Stimulated activated naive B cell treated with anti-CD40 and anti-IgM and Interleukin-4, amounts not matched to agents 10 μg/mL and 1 μg/mL and 100 μg/mL, for 72 hours (primary cell): ENCODE data around the gene GRM8.

Source experiments
- ATAC-seq, 2 donors: fragments of 150-1000 bp; cut with Tn5 transposase; replicated peaks; 2 replicates each; pipeline ENCODE4 v1.10.0; 2021; ENCODE audit warnings: moderate library complexity in 1 of 2
- DNase-seq: peaks from one replicate; pipeline ENCODE4 v3.0.0; 2021
- H3K27ac Mint-ChIP-seq: one replicate; pipeline ENCODE4 v1.8.0; 2022; ENCODE audit warnings: mild to moderate bottlenecking, mixed read lengths
- H3K27me3 Mint-ChIP-seq, 2 donors: one replicate each; pipeline ENCODE4 v1.8.0; 2022; ENCODE audit warnings: mixed read lengths in 2 of 2
- H3K36me3 Mint-ChIP-seq, 2 donors: one replicate each; pipeline ENCODE4 v1.8.0; 2022; ENCODE audit warnings: mixed read lengths in 2 of 2, mild to moderate bottlenecking in 1 of 2
- H3K4me1 Mint-ChIP-seq, 2 donors: one replicate each; pipeline ENCODE4 v1.8.0; 2022; ENCODE audit warnings: mixed read lengths in 2 of 2, mild to moderate bottlenecking in 1 of 2
- H3K4me3 Mint-ChIP-seq, 2 donors: one replicate each; pipeline ENCODE4 v1.8.0; 2022; ENCODE audit warnings: mild to moderate bottlenecking in 2 of 2, mixed read lengths in 2 of 2, moderate library complexity in 1 of 2
- H3K9me3 Mint-ChIP-seq, 2 donors: one replicate each; pipeline ENCODE4 v1.8.0; 2022; ENCODE audit warnings: mixed read lengths in 2 of 2, mild to moderate bottlenecking in 1 of 2

Gene GRM8

GRCh38 chr7:127017196-127017595 lies 235.5 kb downstream of the GRM8 start:
- H3K36me3 Mint-ChIP-seq, result no peaks in the 10 kb centered on the region
- no peak for DNase-seq
- H3K27me3 Mint-ChIP-seq, result no peaks in the 10 kb centered on the region
- H3K4me3 Mint-ChIP-seq, result no peak overlapping the region
- H3K27ac Mint-ChIP-seq, result no peak overlapping the region
- no peaks in the 10 kb centered on the region for H3K9me3 Mint-ChIP-seq
- ATAC-seq, result no peak
- H3K4me1 Mint-ChIP-seq, result no peaks in the 10 kb centered on the region

GRCh38 chr7:127000725-127001124 lies 252.0 kb downstream of the GRM8 start:
- Mint-ChIP-seq H3K27me3 (no peaks in the 10 kb centered on the region), H3K4me3 (no peak overlapping the region), H3K4me1 (no peaks in the 10 kb centered on the region), H3K9me3 (no peaks in the 10 kb centered on the region), H3K27ac (no peak overlapping the region), H3K36me3 (no peaks in the 10 kb centered on the region)
- no peak for ATAC-seq
- no peak for DNase-seq

GRCh38 chr7:126996659-126997058 lies 256.1 kb downstream of the GRM8 start:
- no peaks in the 10 kb centered on the region for H3K36me3 Mint-ChIP-seq
- H3K4me3 Mint-ChIP-seq, result no peak overlapping the region
- no peak for DNase-seq

GRCh38 chr7:126993626-126994213 lies 259.0 kb downstream of the GRM8 start:
- Mint-ChIP-seq H3K4me1 (no peaks in the 10 kb centered on the region), H3K9me3 (no peaks in the 10 kb centered on the region), H3K27ac (no peak overlapping the region), H3K4me3 (no peak overlapping the region), H3K36me3 (no peaks in the 10 kb centered on the region), H3K27me3 (peaks cover 0 to 3% of the 10 kb centered on the region in 2 donors)
- DNase-seq (no peak), ATAC-seq (no peak)

More at GRCh38 chr7:126996659-126997058, 256.1 kb downstream of the GRM8 start:
- Mint-ChIP-seq H3K27ac (no peak overlapping the region), H3K4me1 (no peaks in the 10 kb centered on the region), H3K9me3 (no peaks in the 10 kb centered on the region), H3K27me3 (peaks cover 0 to 3% of the 10 kb centered on the region in 2 donors)
- ATAC-seq, result no peak

GRCh38 chr7:126988022-126988421 lies 264.7 kb downstream of the GRM8 start:
- H3K9me3 Mint-ChIP-seq, result no peaks in the 10 kb centered on the region
- ATAC-seq (no peak), DNase-seq (no peak)
- no peak overlapping the region for H3K27ac Mint-ChIP-seq
- H3K36me3 Mint-ChIP-seq, result no peaks in the 10 kb centered on the region
- H3K27me3 Mint-ChIP-seq, result no peaks in the 10 kb centered on the region
- H3K4me1 Mint-ChIP-seq, result no peaks in the 10 kb centered on the region
- no peak overlapping the region for H3K4me3 Mint-ChIP-seq

GRCh38 chr7:126979722-126980121 lies 273.0 kb downstream of the GRM8 start:
- Mint-ChIP-seq H3K9me3 (no peaks in the 10 kb centered on the region), H3K27me3 (no peaks in the 10 kb centered on the region), H3K36me3 (no peaks in the 10 kb centered on the region), H3K4me3 (no peak overlapping the region), H3K27ac (no peak overlapping the region), H3K4me1 (no peaks in the 10 kb centered on the region)
- DNase-seq, result no peak
- no peak for ATAC-seq

- ATAC-seq (no peak), DNase-seq (no peak)
- Mint-ChIP-seq H3K4me1 (no peaks in the 10 kb centered on the region), H3K4me3 (no peak overlapping the region), H3K27me3 (no peaks in the 10 kb centered on the region), H3K36me3 (no peaks in the 10 kb centered on the region), H3K27ac (no peak overlapping the region), H3K9me3 (no peaks in the 10 kb centered on the region)
Observed at GRCh38 chr7:126978865-126979264, 273.9 kb downstream of the GRM8 start.

- no peaks in the 10 kb centered on the region for H3K27me3 Mint-ChIP-seq
- H3K4me3 Mint-ChIP-seq, result no peak overlapping the region
- no peaks in the 10 kb centered on the region for H3K36me3 Mint-ChIP-seq
- ATAC-seq (no peak), DNase-seq (no peak)
- no peaks in the 10 kb centered on the region for H3K4me1 Mint-ChIP-seq
- H3K27ac Mint-ChIP-seq, result no peak overlapping the region
- peaks cover 0 to 4% of the 10 kb centered on the region in 2 donors for H3K9me3 Mint-ChIP-seq
Observed at GRCh38 chr7:126973066-126973465, 279.7 kb downstream of the GRM8 start.

- DNase-seq (no peak), ATAC-seq (no peak)
- no peaks in the 10 kb centered on the region for H3K36me3 Mint-ChIP-seq
- no peaks in the 10 kb centered on the region for H3K4me1 Mint-ChIP-seq
- H3K9me3 Mint-ChIP-seq, result peaks cover 0 to 4% of the 10 kb centered on the region in 2 donors
- H3K4me3 Mint-ChIP-seq, result no peak overlapping the region
- H3K27ac Mint-ChIP-seq, result no peak overlapping the region
- no peaks in the 10 kb centered on the region for H3K27me3 Mint-ChIP-seq
Observed at GRCh38 chr7:126972571-126972970, 280.2 kb downstream of the GRM8 start.

GRCh38 chr7:126959649-126960048 lies 293.1 kb downstream of the GRM8 start:
- DNase-seq (no peak), ATAC-seq (no peak)
- no peaks in the 10 kb centered on the region for H3K36me3 Mint-ChIP-seq
- no peaks in the 10 kb centered on the region for H3K9me3 Mint-ChIP-seq
- no peaks in the 10 kb centered on the region for H3K27me3 Mint-ChIP-seq
- no peak overlapping the region for H3K4me3 Mint-ChIP-seq
- no peak overlapping the region for H3K27ac Mint-ChIP-seq
- no peaks in the 10 kb centered on the region for H3K4me1 Mint-ChIP-seq

GRCh38 chr7:126958367-126958766 lies 294.4 kb downstream of the GRM8 start:
- no peaks in the 10 kb centered on the region for H3K9me3 Mint-ChIP-seq
- no peak overlapping the region for H3K4me3 Mint-ChIP-seq
- no peaks in the 10 kb centered on the region for H3K36me3 Mint-ChIP-seq
- H3K4me1 Mint-ChIP-seq, result no peaks in the 10 kb centered on the region
- ATAC-seq (no peak), DNase-seq (no peak)
- H3K27me3 Mint-ChIP-seq, result no peaks in the 10 kb centered on the region
- H3K27ac Mint-ChIP-seq, result no peak overlapping the region

- H3K4me1 Mint-ChIP-seq, result no peaks in the 10 kb centered on the region
- no peaks in the 10 kb centered on the region for H3K27me3 Mint-ChIP-seq
- no peak overlapping the region for H3K27ac Mint-ChIP-seq
- H3K9me3 Mint-ChIP-seq, result no peaks in the 10 kb centered on the region
- H3K36me3 Mint-ChIP-seq, result no peaks in the 10 kb centered on the region
- DNase-seq (no peak), ATAC-seq (peak in 1 of 2 donors; percentile 10)
- H3K4me3 Mint-ChIP-seq, result no peak overlapping the region
Observed at GRCh38 chr7:126957443-126957842, 295.3 kb downstream of the GRM8 start.

- DNase-seq, result no peak
- H3K27me3 Mint-ChIP-seq, result no peaks in the 10 kb centered on the region
- no peaks in the 10 kb centered on the region for H3K4me1 Mint-ChIP-seq
- no peaks in the 10 kb centered on the region for H3K9me3 Mint-ChIP-seq
- H3K4me3 Mint-ChIP-seq, result no peak overlapping the region
- ATAC-seq, result no peak
- H3K27ac Mint-ChIP-seq, result no peak overlapping the region
- no peaks in the 10 kb centered on the region for H3K36me3 Mint-ChIP-seq
Observed at GRCh38 chr7:126953461-126953860, 299.3 kb downstream of the GRM8 start.

GRCh38 chr7:126948664-126949063 lies 304.1 kb downstream of the GRM8 start:
- H3K27ac Mint-ChIP-seq, result no peak overlapping the region
- ATAC-seq (no peak), DNase-seq (no peak)
- H3K36me3 Mint-ChIP-seq, result no peaks in the 10 kb centered on the region
- no peaks in the 10 kb centered on the region for H3K4me1 Mint-ChIP-seq
- no peak overlapping the region for H3K4me3 Mint-ChIP-seq
- no peaks in the 10 kb centered on the region for H3K27me3 Mint-ChIP-seq
- peaks cover 0 to 1% of the 10 kb centered on the region in 2 donors for H3K9me3 Mint-ChIP-seq

- no peaks in the 10 kb centered on the region for H3K9me3 Mint-ChIP-seq
- no peaks in the 10 kb centered on the region for H3K4me1 Mint-ChIP-seq
- ATAC-seq (no peak), DNase-seq (no peak)
- H3K4me3 Mint-ChIP-seq, result no peak overlapping the region
- H3K27ac Mint-ChIP-seq, result no peak overlapping the region
- H3K27me3 Mint-ChIP-seq, result no peaks in the 10 kb centered on the region
- no peaks in the 10 kb centered on the region for H3K36me3 Mint-ChIP-seq
Observed at GRCh38 chr7:126940723-126941307, 311.9 kb downstream of the GRM8 start.
